Measurements from ENCODE around the gene MSI2.

- no peak for TF ChIP-seq TOX (CRISPR knock-in tag; IDR thresholded peaks at IDR 0.05; ENCODE audit: borderline replicate concordance)
- TF ChIP-seq BACH2 (CRISPR knock-in tag; IDR thresholded peaks at IDR 0.05; ENCODE audit: borderline replicate concordance): no peak
- TF ChIP-seq ESRRG (CRISPR knock-in tag; IDR thresholded peaks at IDR 0.05): no peak
- TF ChIP-seq TCF4 (CRISPR knock-in tag; IDR thresholded peaks at IDR 0.05; ENCODE audit: borderline replicate concordance): 0 out of 2 replicates have a peak, but pooled peaks have one; percentile 45
- no peak for TF ChIP-seq CREB5 (CRISPR knock-in tag; IDR thresholded peaks at IDR 0.05; ENCODE audit: low read depth)
- TF ChIP-seq RARB (CRISPR knock-in tag; IDR thresholded peaks at IDR 0.05): no peak
- TF ChIP-seq ZFP30 (CRISPR knock-in tag; IDR thresholded peaks at IDR 0.05): no peak
- TF ChIP-seq ARNTL (CRISPR knock-in tag; IDR thresholded peaks at IDR 0.05; ENCODE audit: borderline replicate concordance, low read depth): no peak
- TF ChIP-seq CSRNP3 (CRISPR knock-in tag; IDR thresholded peaks at IDR 0.05): no peak
- TF ChIP-seq CSDC2 (CRISPR knock-in tag; IDR thresholded peaks at IDR 0.05): no peak
Measured at GRCh38 chr17:57545731-57546342, 289.5 kb downstream of the MSI2 start.
